HG03139 (cell line): Measurements from ENCODE around the gene CEP78.
A peak's percentile ranks its signal among the peaks of the same experiment; 100 is the strongest.
"Not testable (repeated sequence)": the region's sequence is repeated elsewhere in the genome, so short reads cannot be mapped to it uniquely, and the experiment has no call there.

Experiments used
- ATAC-seq: cut with Tn5 transposase; IDR thresholded peaks from one replicate; pipeline ENCODE4 v1.9.1; 2021; ENCODE audit not compliant: unreplicated experiment

Gene CEP78

DNA sequence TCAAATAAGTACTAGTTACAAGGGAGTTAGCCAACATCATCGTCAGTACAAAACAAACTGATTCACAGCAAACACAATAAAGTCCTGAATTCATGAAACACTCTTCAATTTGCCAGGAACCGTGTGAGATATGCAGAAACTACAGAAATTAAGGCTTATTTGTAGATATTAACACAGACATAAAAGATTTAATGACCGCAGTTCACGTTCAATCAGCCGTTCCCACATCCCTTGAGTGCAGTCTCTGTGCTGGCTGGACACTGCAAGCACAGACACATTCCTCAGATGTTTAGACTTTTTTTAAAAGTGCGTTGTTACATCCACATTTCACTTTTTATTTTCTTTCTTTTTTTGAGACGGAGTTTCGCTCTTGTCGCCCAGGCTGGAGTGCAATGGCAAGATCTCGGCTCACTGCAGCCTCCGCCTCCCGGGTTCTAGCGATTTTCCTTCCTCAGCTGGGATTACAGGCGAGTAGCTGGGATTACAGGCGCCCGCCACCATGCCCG is 566 bp upstream of the CEP78 start:
- no peak for ATAC-seq

DNA sequence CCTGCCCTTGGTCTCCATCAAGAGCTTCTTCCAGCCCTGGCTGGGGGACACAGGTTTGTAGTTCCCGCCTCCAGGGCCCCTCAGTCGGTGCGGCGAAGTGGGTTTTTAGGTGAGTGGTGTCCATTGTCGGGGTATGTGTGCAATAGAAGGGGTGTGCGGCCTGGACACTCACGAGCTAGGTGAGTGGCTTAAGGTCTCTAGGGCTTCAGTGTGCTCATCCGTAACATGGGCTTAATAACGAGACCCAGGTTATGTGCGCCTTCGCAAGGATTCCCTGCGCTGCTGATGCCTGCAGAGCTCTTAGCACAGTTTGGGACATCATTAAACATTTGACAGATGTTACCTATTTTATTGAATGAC is 656 bp downstream of the CEP78 start:
- peak; percentile 8 for ATAC-seq

DNA sequence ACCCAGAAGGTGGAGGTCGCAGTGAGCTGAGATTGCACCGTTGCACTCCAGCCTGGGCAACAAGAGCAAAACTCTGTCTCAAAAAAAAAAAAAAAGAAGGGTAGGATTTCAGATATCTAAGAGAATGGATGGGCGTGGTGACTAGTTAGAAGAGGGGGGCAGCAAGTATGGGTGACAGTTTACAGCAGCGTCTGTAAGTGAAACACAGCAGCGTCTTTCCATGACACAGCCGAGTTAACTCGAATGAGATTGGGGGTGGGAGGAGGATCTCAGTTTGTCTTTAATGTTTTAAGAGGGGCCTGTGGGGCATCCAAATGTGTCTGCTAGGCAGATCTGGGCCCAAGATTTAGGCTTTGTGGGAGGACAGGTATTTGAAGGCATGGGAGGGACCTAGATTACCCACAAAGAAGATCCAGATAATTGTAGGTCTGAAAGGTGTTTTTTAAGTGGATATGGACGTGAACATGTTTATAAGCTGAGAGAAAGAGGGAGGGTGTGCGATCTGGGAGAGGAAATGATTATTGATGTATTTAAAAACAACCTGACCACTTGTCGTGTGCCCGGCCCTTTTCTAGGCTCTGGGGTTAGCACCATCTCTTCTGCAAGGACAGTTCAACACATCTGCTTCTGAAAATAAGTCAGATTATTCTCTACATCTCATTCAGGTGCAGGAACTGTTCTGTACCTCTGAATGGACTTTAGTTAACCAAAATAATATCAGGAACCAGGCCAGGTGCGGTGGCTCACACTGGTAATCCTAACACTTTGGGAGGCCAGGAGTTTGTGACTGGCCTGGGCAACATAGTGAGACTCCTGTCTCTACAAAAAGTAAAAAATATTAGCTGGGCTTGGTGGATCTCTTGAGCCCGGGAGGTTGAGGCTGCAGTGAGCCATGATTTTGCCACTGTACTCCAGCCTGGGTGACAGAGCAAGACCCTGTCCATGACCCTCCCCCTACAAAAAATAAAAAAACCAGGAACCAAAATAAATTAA is 2.5 kb downstream of the CEP78 start:
- ATAC-seq: no peak

DNA sequence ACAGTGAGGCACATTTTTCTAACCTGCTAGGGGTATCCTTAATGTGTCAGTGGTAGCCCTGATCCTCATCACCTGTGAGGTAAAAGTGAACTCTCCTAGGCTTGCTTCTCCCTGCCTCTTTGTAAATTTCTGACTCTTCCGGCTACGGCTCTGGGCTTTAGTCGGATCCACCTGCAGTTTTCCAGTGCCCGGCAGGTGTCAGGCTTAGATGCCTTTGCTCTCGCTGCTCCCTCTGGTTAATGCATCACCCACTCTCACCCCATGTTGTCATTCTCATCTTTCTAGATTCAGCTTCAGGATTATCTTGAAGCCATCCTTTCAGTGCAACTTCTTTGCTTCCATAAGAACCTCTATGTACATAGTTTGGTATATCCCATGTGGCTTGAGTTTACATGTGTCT is 3.6 kb downstream of the CEP78 start:
- ATAC-seq: no peak

DNA sequence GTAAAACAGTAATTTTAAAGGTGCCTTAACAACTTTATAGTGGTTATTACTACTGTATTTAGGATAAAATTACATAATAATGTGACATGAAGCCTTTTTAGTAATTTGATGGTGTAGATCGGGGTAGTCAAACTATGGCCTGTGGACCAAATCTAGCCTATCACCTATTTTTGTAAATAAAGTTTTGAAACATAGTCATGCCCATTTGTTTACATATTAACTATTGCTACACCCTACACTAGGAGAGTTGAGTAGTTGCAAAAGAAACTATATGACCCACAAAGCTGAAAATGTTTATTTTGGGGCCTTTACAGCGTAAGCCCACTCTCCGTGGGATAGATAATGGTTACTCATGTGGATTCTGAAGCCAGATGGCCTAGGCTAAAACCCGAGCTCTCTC is 6.2 kb downstream of the CEP78 start:
- ATAC-seq: no peak

DNA sequence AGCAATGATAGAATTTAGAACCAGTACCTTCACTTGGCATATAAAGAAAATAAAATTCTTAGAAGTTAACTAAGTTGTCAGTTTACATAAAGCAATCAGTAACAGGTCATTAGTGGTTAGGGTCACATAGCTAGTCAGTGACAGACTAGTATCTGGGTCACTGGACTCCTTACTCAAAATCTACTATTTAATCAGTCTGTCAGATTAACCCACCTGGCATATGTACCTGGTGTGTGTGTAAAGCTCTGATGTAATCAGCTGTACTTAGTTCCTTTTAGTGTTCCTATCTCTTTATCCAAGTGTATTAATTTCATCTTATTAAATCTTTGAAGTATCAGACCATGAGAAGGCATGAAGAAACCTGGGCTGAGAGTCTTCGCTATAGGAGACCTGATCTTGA is 7.3 kb downstream of the CEP78 start:
- ATAC-seq: no peak

DNA sequence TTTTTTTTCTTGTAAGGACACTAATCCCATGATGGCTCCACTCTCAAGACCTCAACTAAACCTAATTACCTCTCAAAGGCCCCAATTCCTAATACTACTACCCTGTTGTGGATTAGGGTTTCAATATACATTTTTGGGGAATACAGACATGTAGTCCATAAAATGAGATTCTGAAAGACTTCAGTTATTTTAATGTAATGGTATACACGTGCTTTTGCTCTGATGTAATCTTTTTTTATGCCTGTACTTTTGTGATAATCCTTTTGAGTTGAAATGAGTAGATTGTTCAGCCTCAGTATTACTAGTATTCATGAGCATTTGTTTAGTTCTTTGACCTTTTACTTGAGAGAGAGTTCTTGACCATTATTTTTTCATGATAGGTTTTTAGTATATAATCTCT is 9.5 kb downstream of the CEP78 start:
- ATAC-seq: no peak

DNA sequence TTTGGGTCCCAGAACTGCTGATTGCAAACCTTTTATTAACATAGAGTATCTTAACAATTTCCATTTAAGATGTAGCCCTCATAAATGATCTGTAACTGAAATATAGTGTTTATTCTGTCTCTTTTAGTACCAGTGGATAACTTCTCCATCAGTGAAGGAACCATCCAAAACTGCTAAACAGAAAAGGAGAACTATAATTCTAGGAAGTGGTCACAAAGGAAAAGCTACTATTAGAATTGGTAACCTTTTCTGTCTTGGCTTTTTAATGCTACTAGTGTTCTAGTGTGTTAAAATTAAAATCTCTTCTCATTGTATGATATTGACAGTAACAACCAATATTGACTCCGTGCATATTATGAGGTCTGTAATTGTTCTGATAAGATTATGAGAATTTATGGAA is 12.8 kb downstream of the CEP78 start:
- no peak for ATAC-seq

DNA sequence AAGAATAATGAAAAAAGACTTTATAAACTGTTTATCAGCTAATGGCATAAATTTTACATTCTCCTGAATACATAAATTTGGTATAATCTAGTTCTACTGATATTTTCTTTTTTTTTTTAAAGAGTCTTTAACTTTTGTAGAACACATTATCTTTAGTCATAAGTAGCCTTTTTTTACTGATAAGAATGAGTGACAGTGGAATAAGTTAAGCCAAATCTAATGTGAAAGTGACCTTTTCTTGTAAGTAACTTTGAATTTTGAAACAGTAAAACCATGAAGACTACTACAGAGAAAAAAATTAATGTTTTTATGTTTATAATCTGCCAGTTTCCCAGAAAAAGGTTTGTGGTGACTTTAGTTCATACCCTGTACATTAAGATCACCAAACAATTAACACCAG is 13.7 kb downstream of the CEP78 start:
- no peak for ATAC-seq

DNA sequence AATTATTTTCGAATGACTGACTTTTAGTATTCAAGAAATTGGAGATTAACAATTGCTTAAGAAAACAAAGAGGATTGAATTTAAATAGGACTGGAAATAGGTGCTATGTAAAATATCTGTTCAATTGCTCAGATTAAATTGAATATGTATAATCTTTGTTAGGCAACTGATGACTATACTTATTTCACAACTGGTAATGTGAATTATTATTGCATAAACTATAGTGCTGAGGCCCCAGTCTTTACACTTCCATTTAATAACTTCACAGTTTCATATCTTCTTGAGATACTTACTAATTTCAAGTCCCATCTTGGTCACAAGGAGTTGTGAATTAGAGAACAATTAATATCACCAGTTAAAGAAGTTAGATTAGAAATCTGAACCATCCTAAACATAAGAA is 16.7 kb downstream of the CEP78 start:
- no peak for ATAC-seq

DNA sequence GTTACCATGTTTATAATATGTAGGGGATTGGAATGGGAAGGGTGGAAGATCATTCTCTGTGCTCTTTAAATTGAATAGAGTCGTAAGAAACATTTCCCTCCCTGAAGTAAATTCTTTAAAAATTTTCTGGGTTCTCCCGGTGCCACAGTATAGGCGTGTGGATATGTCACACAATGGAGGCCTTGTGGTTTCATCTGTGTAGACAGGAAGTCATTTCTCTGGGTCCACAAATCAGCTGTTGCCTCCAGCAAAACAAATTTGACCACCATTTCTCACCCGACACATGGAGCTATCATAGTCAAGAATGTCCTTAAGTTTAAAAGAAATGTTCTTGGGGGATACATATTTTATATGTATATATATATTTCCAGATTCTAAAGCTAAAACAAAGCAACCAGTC is 17.4 kb downstream of the CEP78 start:
- ATAC-seq: no peak

DNA sequence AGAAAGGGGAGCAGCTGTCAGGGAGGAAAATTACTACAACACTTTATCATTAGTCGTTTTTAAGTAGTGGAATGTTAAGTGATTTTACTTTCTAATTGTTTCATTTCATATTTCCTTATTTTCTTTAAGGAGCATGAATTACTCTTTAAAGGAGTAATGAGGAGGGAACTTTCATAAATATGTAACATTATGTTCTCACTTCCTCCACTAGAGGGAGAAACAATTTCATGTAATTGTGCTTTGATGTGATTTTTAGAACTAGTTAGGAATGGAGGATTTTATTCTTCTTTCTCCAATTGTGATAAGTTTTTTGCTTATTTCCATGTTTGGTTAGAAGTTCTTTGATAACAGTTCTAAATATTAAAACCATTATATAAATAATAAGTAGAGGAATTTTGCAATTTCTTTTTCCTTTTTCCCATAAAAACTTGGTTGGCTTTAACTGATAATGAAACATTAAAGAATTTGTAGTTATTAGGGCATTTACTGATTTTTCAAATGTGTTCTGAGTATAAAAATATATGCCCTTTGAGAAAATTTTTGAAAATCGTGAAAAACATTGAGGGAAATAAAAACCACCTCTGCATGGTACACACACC is 25.6 kb downstream of the CEP78 start:
- no peak for ATAC-seq

DNA sequence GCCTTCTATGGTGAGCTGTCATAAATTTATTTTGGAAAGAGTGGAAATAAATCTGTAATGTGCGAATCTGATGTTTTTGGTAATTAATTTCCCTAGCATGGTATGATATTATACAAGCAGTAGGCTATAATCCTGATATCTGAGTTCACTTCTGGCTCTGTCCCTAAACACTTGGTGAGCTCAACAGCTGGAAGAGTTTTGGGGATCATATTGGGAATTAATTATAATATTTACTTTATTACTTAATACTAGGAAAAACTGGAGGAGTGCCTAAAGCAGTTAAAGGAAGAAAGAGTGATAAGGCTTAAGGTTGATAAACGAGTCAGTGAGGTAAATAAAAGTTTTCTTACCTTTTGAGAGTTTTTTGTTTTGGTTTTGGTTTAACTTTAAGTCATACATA is 26.8 kb downstream of the CEP78 start:
- ATAC-seq: no peak

DNA sequence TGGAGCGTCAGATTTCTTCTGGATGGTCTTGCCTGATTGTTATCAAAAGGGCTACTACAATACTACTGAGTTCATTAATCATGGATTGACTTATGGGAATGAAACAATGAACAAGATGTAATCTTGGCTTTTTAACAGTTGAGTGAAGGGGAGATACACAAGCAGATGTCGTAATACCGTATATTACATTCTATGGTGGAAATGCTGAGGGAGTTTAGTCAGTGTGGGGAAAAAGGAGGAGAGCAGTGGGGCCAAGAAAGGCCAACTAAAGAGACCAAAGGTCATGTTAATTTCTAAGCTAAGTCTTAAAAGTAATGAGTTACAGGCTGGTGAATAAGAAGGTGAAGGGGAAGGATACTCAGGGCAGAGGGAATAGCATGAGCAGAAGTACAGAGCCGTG is 32.0 kb downstream of the CEP78 start:
- no peak for ATAC-seq

DNA sequence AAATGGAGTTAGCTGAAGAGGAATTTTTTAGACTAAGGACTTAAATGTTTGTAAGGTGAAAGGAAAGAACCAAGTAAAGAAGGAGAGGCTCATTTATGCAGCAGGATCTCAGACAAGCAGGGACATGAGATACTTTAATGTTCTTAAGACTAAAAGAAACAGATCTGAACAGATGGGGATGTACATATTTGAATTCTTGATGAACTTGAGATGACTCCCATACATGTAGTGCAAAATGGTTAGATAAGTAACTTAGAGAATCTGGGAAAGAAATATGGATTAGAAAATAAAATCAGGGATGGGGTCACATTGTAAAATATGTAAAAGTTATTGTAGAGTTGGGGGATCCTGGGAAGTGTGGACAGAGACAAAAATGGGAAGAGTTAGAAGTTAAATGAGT is 33.9 kb downstream of the CEP78 start:
- ATAC-seq: no peak

DNA sequence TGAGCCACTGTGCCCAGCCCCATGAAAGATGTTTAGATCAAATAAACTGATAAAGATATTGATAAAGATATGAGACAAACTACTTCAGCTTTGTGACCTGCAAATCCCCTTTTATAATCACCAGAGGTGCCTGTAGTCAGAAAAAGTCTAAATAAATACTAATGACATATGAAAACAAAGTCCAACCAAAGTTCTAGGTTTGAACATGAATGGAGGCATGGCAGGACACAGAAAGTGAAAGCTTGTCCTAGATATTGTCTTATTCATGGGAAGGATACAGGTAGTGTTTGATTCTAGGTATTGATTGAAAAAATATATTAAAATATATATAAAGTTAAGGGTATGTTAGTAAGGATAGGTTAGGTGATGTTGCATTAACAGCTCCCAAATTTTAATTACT is 36.4 kb downstream of the CEP78 start:
- ATAC-seq: no peak

DNA sequence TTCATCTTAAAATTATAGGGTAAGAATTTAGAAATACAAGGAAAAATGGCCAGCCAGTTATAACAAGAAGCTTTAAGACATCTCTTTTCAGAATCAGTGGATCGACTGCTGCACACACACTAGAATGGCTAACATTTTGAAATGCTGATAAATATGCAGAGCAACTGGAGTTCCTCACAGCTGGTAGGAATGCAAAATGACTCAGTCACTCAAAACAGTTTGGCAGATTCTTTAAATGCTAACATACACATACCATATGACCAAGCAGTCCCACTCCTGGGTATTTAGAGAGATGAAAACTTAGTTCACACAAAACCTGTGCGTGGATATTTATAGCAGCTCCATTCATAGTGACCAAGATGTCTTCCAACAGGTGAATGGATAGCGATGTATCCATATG is 37.9 kb downstream of the CEP78 start:
- ATAC-seq: no peak

DNA sequence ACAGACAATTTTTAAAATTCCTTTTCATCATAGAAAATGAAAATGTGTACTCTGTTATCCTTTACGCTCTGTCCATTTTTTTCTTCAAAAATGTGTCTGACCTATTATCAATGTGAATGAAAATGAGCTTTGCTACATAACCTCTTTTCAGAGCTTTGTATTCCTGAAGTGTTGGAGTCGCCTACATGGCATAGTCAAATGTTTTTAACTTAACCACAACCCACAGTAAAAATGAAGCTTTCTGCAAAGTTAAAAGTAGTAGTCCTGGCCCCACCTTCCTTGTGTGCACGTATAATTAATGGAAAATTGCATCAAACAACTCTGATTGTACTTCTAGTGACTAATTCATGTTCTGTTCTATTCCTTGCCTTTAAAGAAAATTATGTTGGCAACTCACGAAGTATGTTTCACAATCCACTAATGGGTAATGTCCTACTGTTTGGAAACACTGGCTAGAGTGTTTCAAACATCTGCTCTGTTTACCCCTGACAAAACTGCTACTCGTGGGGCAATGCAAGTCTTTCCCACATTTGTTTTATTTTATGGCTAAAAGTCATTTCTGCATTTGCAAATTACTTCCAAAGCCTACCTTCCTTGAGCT is 42.4 kb downstream of the CEP78 start:
- no peak for ATAC-seq

DNA sequence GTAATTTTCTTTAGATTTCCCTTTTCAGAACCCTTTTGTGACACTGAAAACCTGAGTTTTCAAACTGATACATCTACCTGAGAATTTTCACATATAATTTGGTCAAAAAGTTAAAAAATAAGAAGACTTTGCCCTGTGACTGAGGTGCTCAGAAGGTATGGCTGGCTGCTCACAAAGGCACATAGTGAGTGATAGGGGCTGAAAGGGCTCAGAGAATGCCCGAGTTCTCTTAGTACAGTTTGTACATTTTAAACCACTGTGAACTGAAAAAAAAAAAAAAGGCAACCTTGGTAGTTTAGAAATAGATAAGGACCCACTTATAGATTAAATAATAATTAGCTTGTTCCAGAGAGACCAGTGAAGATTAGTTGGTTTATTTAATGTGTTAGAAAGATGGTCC is 42.9 kb downstream of the CEP78 start:
- ATAC-seq: no peak

DNA sequence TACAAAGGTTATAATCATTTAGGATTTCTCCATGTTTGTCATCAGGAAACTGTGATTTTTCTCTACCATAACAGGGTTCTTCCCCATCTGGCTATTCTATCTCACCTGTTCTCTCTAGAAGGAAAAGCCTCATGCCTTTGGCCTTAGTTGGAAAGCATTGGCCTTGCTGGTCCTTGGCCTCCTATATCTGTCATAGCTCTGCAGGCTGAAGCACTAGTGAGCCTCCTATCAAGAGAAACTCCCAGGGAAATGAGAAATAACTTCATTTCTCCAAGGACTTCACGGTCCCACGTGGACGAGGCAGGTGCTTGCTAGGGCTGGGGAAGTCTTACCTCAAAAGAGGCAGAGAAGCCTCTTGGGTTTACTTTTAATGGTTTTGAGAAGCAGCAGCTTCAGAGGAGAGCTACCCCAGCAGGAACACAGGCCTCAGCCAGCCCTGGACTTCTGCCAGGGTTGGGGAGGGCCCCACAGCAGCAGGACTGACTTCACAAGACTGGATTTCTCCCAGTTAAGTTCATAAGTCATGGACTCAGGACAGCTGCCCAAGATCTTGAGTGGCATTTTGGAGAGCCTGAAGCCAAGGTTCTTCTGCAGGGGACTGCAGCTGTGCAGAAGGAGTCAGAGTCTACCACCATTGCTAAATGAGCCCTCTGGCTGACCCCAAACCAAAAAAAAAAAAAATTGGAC is 45.2 kb downstream of the CEP78 start:
- no peak for ATAC-seq

DNA sequence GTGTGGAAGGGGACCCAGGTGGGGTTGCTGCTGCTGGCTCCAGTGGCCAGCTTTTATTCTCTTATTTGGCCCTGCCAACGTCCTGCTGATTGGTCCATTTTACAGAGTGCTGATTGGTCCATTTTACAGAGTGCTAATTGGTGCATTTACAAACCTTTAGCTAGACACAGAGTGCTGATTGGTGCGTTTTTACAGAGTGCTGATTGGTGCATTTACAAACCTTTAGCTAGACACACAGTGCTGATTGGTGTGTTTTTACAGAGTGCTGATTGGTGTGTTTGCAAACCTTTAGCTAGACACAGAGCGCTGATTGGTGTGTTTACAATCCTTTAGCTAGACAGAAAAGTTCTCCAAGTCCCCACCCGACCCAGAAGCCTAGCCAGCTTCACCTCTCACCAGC is 48.3 kb downstream of the CEP78 start:
- not testable (repeated sequence) for ATAC-seq
